Osteoblast (primary cell): ENCODE data around the gene DIAPH2. TPM values are rescaled to one million over a fixed set of nuclear protein-coding genes. Genes with fewer than 3 reads are reported as not detected.
A peak's percentile ranks its signal among the peaks of the same experiment; 100 is the strongest.

Experiments
- DNase-seq: peaks from one replicate; pipeline ENCODE4 v3.0.0; 2011; ENCODE audit warnings: low spot score, mixed read lengths; ENCODE audit not compliant: insufficient read length; ENCODE audit errors: missing footprints
- H2AFZ ChIP-seq: 2 replicates; pipeline ENCODE4 v1.6.0; 2011; ENCODE audit warnings: mild to moderate bottlenecking, low read length
- H3K27ac ChIP-seq: 2 replicates; pipeline ENCODE4 v1.5.1; 2011; ENCODE audit warnings: mild to moderate bottlenecking, low read depth, low read length, moderate library complexity
- H3K27me3 ChIP-seq: 2 replicates; pipeline ENCODE4 v1.6.0; 2012; ENCODE audit warnings: mild to moderate bottlenecking, control low read depth, inconsistent platforms, low read length, moderate library complexity; ENCODE audit not compliant: insufficient read depth
- H3K36me3 ChIP-seq: 2 replicates; pipeline ENCODE4 v1.5.1; 2011; ENCODE audit warnings: mild to moderate bottlenecking, low read length, control low read depth, moderate library complexity; ENCODE audit not compliant: insufficient read depth
- H3K4me1 ChIP-seq: 2 replicates; pipeline ENCODE4 v1.5.1; 2011; ENCODE audit warnings: mild to moderate bottlenecking, low read length, control low read depth, moderate library complexity; ENCODE audit not compliant: insufficient read depth
- H3K4me2 ChIP-seq: 2 replicates; pipeline ENCODE4 v1.6.0; 2011; ENCODE audit warnings: mild to moderate bottlenecking, low read length; ENCODE audit not compliant: insufficient read depth
- H3K4me3 ChIP-seq: fragments of 200-600 bp; sonication (generic); 3 replicates; pipeline ENCODE4 v1.5.1; 2012; ENCODE audit warnings: mild to moderate bottlenecking, low read length, inconsistent platforms; ENCODE audit not compliant: insufficient read depth
- H3K79me2 ChIP-seq: 2 replicates; pipeline ENCODE4 v1.6.0; 2012; ENCODE audit warnings: mild to moderate bottlenecking, low read length, control low read depth, inconsistent platforms; ENCODE audit not compliant: insufficient read depth
- H3K9me3 ChIP-seq: 2 replicates; pipeline ENCODE4 v1.5.1; 2011; ENCODE audit warnings: low read depth, low read length, control low read depth
- H4K20me1 ChIP-seq: 2 replicates; pipeline ENCODE4 v1.6.0; 2012; ENCODE audit warnings: mild to moderate bottlenecking, low read length, control low read depth; ENCODE audit not compliant: insufficient read depth
- CTCF ChIP-seq: IDR thresholded peaks from 2 replicates; pipeline ENCODE4 v1.5.1; 2011; ENCODE audit warnings: mild to moderate bottlenecking, low read depth, low read length, moderate library complexity; ENCODE audit errors: extremely low read depth
- total RNA-seq: library from RNA; depleted of rRNA; stranded (reverse); fragments of >200 nt; gene quantifications from 2 replicates; pipeline ENCODE4 v1.2.3, GENCODE V29; 2012

DIAPH2 gene
- total RNA-seq, 1 donor = 21.0 TPM

GRCh38 chrX:97119474-97120109 is 434.9 kb downstream of the DIAPH2 start:
- no peak overlapping the region for H3K4me2 ChIP-seq
- no peak overlapping the region for H3K4me3 ChIP-seq
- no peaks in the 10 kb centered on the region for H3K27me3 ChIP-seq
- DNase-seq = no peak
- no peaks in the 10 kb centered on the region for H4K20me1 ChIP-seq
- no peak overlapping the region for H2AFZ ChIP-seq
- no peaks in the 10 kb centered on the region for H3K4me1 ChIP-seq
- no peak overlapping the region for H3K27ac ChIP-seq
- TF ChIP-seq CTCF = no peak
- no peaks in the 10 kb centered on the region for H3K36me3 ChIP-seq
- no peaks in the 10 kb centered on the region for H3K9me3 ChIP-seq
- H3K79me2 ChIP-seq = no peaks in the 10 kb centered on the region

- Histone ChIP-seq H3K36me3 (no peaks in the 10 kb centered on the region), H3K4me2 (no peak overlapping the region), H3K4me3 (no peak overlapping the region), H3K27ac (no peak overlapping the region), H3K79me2 (no peaks in the 10 kb centered on the region), H2AFZ (no peak overlapping the region), H4K20me1 (no peaks in the 10 kb centered on the region), H3K9me3 (no peaks in the 10 kb centered on the region), H3K27me3 (no peaks in the 10 kb centered on the region), H3K4me1 (no peaks in the 10 kb centered on the region)
- TF ChIP-seq CTCF = no peak
- DNase-seq = no peak
These were observed 438.4 kb downstream of the DIAPH2 start for GRCh38 chrX:97123001-97123400.

GRCh38 chrX:97126020-97126419 is 441.4 kb downstream of the DIAPH2 start:
- Histone ChIP-seq H2AFZ (no peak overlapping the region), H3K36me3 (no peaks in the 10 kb centered on the region), H3K79me2 (no peaks in the 10 kb centered on the region), H3K9me3 (no peaks in the 10 kb centered on the region), H3K27ac (no peak overlapping the region), H3K4me2 (no peak overlapping the region), H3K4me3 (no peak overlapping the region), H4K20me1 (no peaks in the 10 kb centered on the region), H3K27me3 (no peaks in the 10 kb centered on the region), H3K4me1 (no peaks in the 10 kb centered on the region)
- no peak for TF ChIP-seq CTCF
- peak; percentile 17 for DNase-seq

GRCh38 chrX:97132664-97133415 is 448.2 kb downstream of the DIAPH2 start:
- Histone ChIP-seq H3K79me2 (no peaks in the 10 kb centered on the region), H3K27ac (no peak overlapping the region), H3K4me1 (no peaks in the 10 kb centered on the region), H3K9me3 (no peaks in the 10 kb centered on the region), H4K20me1 (no peaks in the 10 kb centered on the region), H3K4me2 (no peak overlapping the region), H2AFZ (no peak overlapping the region), H3K4me3 (no peak overlapping the region), H3K27me3 (no peaks in the 10 kb centered on the region), H3K36me3 (no peaks in the 10 kb centered on the region)
- no peak for TF ChIP-seq CTCF
- no peak for DNase-seq
